SU-DHL-6 (cell line): Measurements from ENCODE around the gene C2orf72.

Experiments
- EZH2phosphoT487 ChIP-seq: fragments of 200-600 bp; sonication (generic), shearing (Covaris generic); conservative IDR thresholded peaks from 2 replicates; pipeline ENCODE4 v1.6.1; 2018; ENCODE audit warnings: mild to moderate bottlenecking, antibody characterized with exemption, low read length, moderate library complexity, mixed read lengths
- TF ChIP-seq, protein P1 (sequence below): fragments of 200-600 bp; sonication (generic); IDR thresholded peaks from one replicate; pipeline ENCODE4 v1.5.1; 2017; ENCODE audit warnings: antibody characterized with exemption, mild to moderate bottlenecking, low read length, moderate library complexity; ENCODE audit not compliant: insufficient read depth, poor library complexity, severe bottlenecking

DNA sequence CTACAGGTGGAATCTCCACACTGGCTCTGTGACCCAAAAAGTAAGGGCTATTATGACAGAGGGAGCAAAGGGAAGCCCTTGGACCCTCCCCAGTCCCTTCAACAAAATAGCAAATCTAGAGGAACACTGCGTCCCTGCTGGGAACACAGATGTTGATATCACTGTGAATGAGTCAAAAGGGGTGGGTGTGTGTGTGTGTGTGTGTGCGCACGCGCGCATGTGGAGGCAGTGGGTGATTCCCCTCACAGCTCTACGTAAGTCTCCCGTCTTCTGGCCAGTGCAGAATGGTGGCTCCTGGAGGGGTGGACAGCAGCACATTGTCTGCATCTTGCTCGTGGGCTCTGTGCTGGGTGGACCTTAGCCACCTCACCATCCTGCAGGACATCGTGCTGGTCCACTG lies 7.8 kb upstream of the C2orf72 start:
- TF ChIP-seq, protein P1, sequence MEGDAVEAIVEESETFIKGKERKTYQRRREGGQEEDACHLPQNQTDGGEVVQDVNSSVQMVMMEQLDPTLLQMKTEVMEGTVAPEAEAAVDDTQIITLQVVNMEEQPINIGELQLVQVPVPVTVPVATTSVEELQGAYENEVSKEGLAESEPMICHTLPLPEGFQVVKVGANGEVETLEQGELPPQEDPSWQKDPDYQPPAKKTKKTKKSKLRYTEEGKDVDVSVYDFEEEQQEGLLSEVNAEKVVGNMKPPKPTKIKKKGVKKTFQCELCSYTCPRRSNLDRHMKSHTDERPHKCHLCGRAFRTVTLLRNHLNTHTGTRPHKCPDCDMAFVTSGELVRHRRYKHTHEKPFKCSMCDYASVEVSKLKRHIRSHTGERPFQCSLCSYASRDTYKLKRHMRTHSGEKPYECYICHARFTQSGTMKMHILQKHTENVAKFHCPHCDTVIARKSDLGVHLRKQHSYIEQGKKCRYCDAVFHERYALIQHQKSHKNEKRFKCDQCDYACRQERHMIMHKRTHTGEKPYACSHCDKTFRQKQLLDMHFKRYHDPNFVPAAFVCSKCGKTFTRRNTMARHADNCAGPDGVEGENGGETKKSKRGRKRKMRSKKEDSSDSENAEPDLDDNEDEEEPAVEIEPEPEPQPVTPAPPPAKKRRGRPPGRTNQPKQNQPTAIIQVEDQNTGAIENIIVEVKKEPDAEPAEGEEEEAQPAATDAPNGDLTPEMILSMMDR, result no peak
- no peak for TF ChIP-seq EZH2phosphoT487
